Dermis microvascular lymphatic vessel endothelial cell (primary cell): ENCODE results near the gene SLC12A7. TPM values are rescaled to one million over a fixed set of nuclear protein-coding genes. Genes with fewer than 3 reads are reported as not detected.

Experiments
- DNase-seq, 2 donors: peaks; one replicate each; pipeline versions ENCODE4 v3.0.0 to v3.0.0-alpha.2; 2010; ENCODE audit warnings: low read depth in 2 of 2
- total RNA-seq: library from RNA; depleted of rRNA; stranded (reverse); fragments of >200 nt; gene quantifications from 2 replicates; pipeline ENCODE4 v1.2.1, GENCODE V29; 2014

SLC12A7 gene
- total RNA-seq, 1 donor from 2014 or later: 20.2 TPM

GRCh38 chr5:1078851-1079250 is 33.0 kb downstream of the SLC12A7 start:
- no peak for DNase-seq

GRCh38 chr5:1078206-1078605 is 33.7 kb downstream of the SLC12A7 start:
- DNase-seq: no peak

- DNase-seq: no peak
These were observed 34.3 kb downstream of the SLC12A7 start for GRCh38 chr5:1077491-1078020.

DNA sequence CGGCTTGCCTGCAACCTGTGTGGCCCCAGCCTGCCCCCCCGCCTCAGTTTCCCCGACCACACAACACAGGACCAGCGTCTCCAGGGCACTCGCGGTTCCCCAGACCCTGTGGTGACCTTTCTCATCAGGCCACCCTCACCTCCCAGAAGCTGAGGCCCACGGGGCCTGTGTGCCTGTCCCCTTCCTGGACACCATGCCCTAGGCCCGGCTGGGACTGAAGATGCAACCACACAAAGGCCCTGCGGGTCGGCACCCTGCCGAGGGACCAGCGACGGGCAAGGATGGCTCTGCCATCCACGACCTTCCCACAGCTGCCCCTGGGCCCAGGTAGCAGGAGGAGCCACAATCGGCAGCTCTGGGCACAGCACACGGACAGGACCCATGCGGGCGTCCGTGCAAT is 34.8 kb downstream of the SLC12A7 start:
- no peak for DNase-seq

GRCh38 chr5:1076406-1076805 is 35.5 kb downstream of the SLC12A7 start:
- no peak for DNase-seq

DNA sequence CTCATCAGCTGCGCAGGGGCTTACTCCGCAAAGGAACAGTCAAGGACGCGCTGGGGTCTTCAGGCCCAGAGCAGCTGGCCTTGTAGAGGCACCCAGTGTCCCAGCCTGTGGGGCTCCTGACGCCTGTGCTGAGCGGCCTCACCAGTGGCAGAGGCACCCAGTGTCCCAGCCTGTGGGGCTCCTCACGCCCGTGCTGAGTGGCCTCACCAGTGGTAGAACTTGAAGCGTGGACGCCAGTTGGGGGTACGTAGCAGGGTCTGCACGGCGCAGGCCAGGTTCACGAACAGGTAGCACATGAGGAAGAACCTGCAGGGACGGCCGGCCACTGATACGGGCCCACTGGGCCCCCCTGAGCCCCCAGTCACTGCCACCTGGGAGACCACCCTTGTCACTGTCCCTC is 35.9 kb downstream of the SLC12A7 start:
- no peak for DNase-seq

DNA sequence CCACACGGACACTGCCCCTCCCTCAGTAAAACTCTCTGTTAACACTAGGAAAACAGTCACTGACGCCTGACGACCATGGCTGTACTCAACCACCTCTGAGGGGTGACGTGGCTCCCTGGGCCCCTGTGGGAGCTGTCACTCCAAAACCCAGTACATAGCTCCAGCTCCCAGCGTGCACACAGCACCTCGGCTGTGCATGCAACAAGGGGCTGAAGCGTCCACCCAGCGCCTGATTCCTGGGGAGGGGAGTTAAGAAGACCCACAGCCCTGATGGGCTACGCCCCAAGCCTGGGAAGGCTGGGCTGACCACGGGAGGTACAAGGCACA is 36.3 kb downstream of the SLC12A7 start:
- DNase-seq: no peak

DNA sequence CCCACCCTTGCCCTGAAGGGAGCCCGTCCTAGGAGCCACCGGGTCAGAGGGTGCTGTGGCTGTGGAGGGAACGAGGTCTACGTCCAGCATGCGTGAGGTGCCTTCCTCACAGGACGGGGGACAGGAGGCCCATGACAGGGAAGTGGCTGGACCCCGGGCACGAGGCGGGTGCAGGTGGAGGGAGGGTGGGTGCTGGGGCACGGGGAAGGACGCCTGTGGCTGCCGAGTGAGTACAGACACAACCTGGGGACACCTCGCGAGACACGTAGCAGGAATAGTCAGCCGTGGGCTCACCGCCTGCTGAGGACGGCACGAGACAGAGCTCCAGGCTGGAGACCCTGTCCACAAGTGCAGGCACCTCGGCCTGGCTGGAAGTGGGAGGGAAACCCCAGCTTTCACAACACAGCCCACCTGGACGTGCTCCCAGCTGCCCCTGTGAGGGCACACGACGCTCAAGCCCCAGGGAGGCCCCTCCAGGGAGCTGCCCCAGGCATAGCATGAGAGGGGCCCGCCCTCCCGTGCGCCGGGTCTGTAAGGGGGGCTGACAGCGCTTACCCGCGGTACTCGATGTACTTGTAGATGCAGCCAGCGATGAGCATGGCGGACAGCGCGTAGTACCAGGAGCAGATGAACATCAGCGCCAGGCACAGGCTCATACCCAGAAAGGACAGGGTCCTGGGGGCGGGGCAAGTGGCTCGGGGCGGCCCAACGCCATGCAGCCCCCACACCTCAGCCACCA is 36.9 kb downstream of the SLC12A7 start:
- DNase-seq: no peak

- no peak for DNase-seq
These were observed 37.6 kb downstream of the SLC12A7 start for GRCh38 chr5:1074226-1074625.

- DNase-seq: no peak
These were observed 38.4 kb downstream of the SLC12A7 start for GRCh38 chr5:1073239-1074102.

GRCh38 chr5:1069720-1070088 is 42.2 kb downstream of the SLC12A7 start:
- no peak for DNase-seq

DNA sequence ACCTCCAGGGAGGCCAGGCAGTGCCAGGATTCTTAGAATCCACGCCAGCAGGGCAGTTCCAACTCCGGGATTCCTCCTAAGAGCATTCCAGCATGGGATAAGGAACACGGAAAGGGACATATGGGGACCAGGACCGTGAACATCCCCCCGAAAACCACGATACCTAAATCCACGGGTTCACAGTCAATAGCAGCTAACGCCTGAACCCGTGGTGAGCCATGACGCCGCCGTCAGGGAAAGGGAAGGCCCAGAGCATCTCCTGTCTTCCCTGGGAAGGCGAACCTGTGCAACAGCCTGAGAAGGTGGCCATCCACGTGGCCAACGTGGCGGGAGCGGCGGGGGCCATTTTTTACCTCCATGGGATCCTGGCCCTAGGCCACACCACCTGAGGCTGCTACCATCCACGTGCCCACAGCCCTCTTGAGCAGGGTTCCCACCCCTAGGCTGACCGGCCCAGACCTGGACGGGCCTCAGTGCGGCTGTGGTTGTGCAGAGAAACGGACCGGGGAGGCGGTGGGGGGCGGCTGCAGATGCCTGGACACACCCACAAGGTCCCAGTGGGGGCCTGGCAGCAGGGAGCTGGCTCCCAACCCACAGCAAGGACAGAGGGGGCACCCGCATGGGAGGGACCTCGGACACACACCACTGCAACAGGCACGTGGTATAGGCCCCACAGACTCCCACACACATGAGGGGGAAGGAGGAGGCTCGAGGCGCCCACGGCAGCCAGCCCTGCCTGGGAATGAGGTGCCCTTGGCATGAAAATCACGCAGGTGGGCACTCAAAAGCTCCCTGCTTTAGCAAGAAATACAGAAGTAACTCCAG is 42.8 kb downstream of the SLC12A7 start:
- no peak for DNase-seq

DNA sequence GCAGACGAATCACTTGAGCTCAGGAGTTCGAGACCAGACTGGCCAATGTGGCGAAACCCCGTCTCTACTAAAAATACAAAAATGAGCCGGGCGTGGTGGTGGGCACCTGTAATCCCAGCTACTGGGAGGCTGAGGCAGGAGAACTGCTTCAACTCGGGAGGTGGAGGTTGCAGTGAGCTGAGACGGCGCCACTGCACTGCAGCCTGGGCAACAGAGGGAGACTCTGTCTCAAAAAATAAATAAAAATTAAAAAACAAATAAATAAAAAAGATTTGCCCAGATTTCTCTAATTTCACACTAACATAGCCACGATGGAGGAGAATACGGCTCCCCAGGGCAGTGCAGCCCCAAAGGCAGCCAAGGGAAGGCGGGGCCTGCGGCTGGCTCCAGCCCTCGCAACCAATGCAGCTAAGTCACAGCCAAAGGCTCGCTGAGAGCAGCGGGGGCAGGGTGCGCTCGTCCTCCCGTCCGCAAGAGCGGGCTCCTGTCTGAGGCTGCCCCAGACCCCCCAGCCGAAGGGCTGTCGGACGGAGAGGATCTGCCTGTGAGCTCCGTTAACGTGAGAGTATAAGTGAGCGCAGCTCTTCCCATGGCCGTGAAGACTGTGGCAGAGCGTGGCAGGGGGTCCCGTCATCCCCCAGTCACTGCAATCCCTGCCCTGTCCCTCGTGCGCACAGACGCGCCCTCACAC is 43.5 kb downstream of the SLC12A7 start:
- DNase-seq: no peak

- no peak for DNase-seq
These were observed 44.4 kb downstream of the SLC12A7 start for GRCh38 chr5:1067141-1068121.

DNA sequence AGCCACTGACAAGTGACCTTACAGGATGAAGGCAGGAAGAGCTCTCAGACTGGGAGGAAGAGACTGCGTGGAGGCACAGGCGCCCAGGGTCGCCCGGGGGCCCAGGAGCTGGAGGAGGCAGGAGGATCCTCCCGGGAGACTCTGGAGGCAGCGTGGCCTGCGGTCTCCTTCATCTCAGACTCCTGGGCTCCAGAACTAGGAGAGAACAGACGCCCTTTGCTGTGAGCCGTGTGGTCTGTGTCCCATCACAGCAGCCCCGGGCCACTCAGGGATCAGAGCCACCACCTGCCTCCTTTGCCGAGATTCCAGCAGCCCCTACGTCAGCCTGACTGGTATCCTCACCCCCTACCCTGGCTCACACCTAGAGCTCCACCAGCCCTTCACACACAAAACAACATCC is 45.2 kb downstream of the SLC12A7 start:
- no peak for DNase-seq

DNA sequence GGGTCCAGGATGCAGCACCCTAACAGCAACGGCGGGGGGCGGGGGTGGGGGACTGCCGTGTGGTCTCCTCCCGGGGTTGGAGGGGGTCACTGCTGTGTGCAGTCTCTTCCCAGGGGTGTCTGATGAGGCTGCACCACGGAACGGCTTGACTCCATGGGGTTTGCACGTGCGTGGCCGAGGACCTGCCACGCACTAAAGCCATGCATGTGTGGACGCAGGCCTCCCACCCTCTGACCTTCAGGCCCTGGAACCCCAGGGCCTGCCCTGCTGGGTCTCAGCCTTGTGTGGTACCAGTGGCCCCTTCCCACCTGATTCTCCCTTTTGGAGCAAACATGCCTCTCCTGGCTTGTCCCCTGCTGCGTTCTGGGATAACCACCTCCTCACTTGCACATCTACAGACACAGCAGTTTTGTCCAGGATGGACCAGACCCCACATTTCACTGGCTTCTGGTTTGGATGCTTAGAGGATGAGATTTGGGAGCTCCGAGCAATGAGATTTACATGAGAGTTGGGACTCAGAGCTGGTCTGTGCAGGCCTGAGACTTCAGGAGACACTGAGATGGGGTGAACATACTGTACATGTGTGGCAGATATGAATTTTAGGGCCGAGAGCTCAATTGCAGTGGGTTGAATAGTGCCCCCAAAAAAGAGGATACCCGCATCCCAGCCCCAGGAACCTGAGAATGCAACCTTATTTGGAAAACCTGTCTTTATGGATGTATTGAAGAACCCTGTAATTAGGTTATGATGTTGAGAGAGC is 45.8 kb downstream of the SLC12A7 start:
- DNase-seq: no peak

- no peak for DNase-seq
These were observed 46.6 kb downstream of the SLC12A7 start for GRCh38 chr5:1065143-1065750.

DNA sequence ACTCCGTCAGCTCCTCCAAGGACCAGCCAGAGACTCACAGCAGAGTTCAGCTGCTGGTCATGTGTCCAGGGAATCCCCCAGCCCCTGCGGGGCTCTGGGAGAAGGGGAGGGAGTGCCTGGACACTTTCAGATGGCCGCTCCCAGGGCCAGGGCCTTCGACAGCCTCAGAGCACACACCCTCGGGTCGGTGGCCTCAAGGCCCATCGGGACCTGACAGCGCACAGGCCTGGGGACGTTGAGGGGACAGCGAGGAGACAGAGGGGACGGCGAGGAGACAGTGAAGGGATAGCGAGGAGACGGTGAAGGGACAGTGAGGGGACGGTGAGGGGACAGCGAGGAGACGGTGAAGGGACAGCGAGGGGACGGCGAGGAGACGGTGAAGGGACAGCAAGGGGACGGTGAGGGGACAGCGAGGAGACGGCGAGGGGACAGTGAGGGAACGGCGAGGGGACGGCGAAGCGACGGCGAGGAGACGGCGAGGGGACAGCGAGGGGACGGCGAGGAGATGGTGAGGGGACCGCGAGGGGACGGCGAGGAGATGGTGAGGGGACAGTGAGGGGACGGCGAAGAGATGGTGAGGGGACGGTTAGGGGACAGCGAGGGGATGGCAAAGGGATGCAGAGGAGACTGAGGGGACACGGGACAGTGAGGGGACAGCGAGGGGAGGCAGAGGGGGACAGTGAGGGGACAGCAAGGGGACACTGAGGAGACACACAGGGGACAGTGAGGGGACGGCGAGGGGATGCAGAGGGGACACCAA is 47.3 kb downstream of the SLC12A7 start:
- no peak for DNase-seq
